Activated CD8-positive, alpha-beta T cell treated with anti-CD3 and anti-CD28 coated beads for 36 hours (primary cell): ENCODE results near the gene BPIFB1. TPM values are rescaled to one million over a fixed set of nuclear protein-coding genes. Genes with fewer than 3 reads are reported as not detected.

Source experiments
- ATAC-seq: fragments of 200-7000 bp; cut with Tn5 transposase; one replicate; pipeline ENCODE4 v1.10.0; 2021; ENCODE audit warnings: mild to moderate bottlenecking, moderate library complexity
- CTCF ChIA-PET: fragments of 350-600 bp; sonication (Branson Sonifier 250); formaldehyde crosslinking; loops from one replicate; lab custom pipeline; 2021; ENCODE audit warnings: antibody characterized with exemption; lab: Charles Lee
- POLR2A ChIA-PET: fragments of 350-600 bp; sonication (Branson Sonifier 250); formaldehyde crosslinking; loops from one replicate; lab custom pipeline; 2021; ENCODE audit warnings: antibody characterized with exemption; lab: Charles Lee
- DNase-seq: peaks from one replicate; pipeline ENCODE4 v3.0.0-alpha.2; 2020
- H3K27ac Mint-ChIP-seq: one replicate; pipeline ENCODE4 v1.8.0; 2021; ENCODE audit warnings: mild to moderate bottlenecking, mixed read lengths
- H3K27me3 Mint-ChIP-seq: one replicate; pipeline ENCODE4 v1.8.0; 2021; ENCODE audit warnings: mixed read lengths
- H3K36me3 Mint-ChIP-seq: one replicate; pipeline ENCODE4 v1.8.0; 2021; ENCODE audit warnings: low read depth, mixed read lengths
- H3K4me1 Mint-ChIP-seq: one replicate; pipeline ENCODE4 v1.8.0; 2021; ENCODE audit warnings: low read depth, mixed read lengths
- H3K4me3 Mint-ChIP-seq: one replicate; pipeline ENCODE4 v1.8.0; 2021; ENCODE audit warnings: mild to moderate bottlenecking, moderate library complexity, mixed read lengths
- H3K9me3 Mint-ChIP-seq: one replicate; pipeline ENCODE4 v1.8.0; 2021; ENCODE audit warnings: mixed read lengths
- CTCF ChIP-seq: fragments of 200-600 bp; IDR thresholded peaks from one replicate; pipeline ENCODE4 v1.8.0; 2022; ENCODE audit warnings: antibody characterized with exemption, mild to moderate bottlenecking
- intact Hi-C: fragments of 100-400 bp; cut with micrococcal nuclease; formaldehyde crosslinking; loops from one replicate; pipeline ENCODE4 v1.10.0; 2022
- total RNA-seq, 2 experiments: library from RNA; stranded (reverse); gene quantifications; one replicate each; pipeline ENCODE4 v1.2.3, GENCODE V29; 2021

BPIFB1 gene
- total RNA-seq, 2 experiments from 2014 or later: not detected

DNA sequence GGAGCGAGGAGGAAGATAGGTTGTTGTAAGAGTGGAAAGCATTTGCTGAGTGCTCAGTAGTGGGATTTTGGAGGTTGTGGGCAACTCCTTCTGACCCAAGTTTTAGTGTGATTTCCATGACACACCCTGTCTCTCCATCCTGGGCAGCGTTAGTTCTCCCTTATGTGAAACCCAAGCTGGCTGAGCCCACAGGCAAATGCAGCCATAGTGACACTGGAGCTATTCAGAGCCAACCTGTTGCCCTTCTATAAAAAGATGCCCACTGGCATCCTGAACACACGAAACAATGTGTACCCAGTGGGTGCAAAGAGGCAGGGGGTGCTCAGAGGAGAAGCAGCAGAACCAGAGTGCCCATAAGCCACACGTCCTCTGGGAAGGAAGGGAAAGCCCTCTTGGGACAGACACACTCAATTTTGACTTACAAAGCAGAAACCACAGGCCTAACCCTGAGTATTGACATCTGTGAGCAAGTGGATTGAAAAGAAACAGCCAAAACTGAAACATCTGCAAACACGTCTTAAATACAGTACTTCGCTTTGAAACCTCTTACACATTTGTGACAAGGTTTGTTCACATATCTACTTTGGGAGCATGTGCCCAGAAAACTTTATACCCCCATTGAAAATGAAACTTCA is 54.6 kb downstream of the BPIFB1 start:
- peaks cover 2% of the 10 kb centered on the region for H3K27me3 Mint-ChIP-seq
- no peak for TF ChIP-seq CTCF
- H3K36me3 Mint-ChIP-seq: no peaks in the 10 kb centered on the region
- no peak for ATAC-seq
- H3K27ac Mint-ChIP-seq: no peak overlapping the region
- ChIA-PET CTCF (no interaction called here), POLR2A (no interaction called here)
- H3K4me1 Mint-ChIP-seq: no peaks in the 10 kb centered on the region
- no peaks in the 10 kb centered on the region for H3K9me3 Mint-ChIP-seq
- H3K4me3 Mint-ChIP-seq: no peak overlapping the region
- no peak for DNase-seq
- intact Hi-C loops: no loop called here

DNA sequence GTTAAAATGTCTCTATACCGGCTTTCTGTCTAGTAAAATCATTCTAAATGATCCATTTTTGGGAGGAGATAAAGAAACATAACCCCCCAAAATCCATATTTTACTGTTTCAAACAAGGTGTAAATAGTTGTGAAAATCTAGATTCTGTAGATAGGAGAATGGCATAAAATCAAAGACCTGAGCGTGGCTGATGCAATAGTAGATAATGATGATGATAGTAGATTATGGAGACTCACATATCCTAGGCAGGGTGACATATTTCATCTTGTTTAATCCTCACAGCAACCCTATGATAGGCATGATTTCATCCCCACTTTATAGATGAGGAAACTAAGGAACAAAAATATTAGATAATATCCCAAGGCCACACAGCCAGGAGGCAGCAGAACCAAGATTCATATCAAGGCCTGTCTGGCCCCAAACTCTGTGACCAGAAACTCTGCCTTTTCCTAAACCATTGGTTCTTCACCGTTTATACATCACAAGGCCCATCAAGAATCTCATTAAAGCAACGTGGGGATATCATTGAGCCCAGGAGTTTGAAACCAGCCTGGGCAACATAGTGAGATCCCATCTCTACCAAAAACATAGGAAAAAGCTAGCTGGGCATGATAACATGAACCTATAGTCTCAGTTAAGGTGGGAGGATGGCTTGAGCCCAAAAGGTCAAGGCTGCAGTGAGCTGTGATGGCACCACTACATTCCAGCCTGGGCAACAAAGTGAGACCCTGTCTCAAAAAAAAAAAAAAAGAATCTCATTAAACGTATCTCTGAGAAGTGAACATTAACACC is 55.6 kb downstream of the BPIFB1 start:
- ChIA-PET CTCF (no interaction called here), POLR2A (no interaction called here)
- no peak for DNase-seq
- no peak overlapping the region for H3K27ac Mint-ChIP-seq
- H3K9me3 Mint-ChIP-seq: no peaks in the 10 kb centered on the region
- no peak for TF ChIP-seq CTCF
- intact Hi-C loops: no loop called here
- H3K36me3 Mint-ChIP-seq: no peaks in the 10 kb centered on the region
- H3K27me3 Mint-ChIP-seq: peaks cover 2% of the 10 kb centered on the region
- no peaks in the 10 kb centered on the region for H3K4me1 Mint-ChIP-seq
- H3K4me3 Mint-ChIP-seq: no peak overlapping the region
- ATAC-seq: no peak

DNA sequence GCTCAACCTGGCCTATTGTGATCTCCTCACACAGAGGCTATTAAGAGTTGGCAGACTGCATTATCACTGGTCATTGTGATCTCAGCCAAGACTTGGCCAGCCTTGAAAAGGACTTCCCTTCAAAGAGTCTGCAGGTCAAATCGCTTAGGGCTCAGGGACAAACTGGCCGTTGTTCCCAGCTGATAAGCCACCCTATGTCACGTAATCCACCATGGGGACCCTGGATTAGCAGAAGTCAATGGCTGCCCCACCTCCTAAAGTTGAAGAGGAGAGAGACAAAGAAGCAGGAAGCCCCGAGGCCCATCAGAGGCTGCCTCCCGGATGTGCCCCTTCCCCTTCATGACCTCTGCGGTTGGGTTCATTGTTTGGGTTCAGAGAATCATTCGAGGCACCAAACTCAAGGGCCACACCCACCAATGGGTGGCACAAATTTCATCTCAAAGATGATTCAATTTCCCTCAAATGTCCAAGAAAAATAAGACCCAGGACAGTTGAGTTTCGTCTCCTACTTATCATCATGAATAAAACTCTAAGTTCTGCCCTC is 56.6 kb downstream of the BPIFB1 start:
- H3K27ac Mint-ChIP-seq: no peak overlapping the region
- H3K4me1 Mint-ChIP-seq: no peaks in the 10 kb centered on the region
- ATAC-seq (no peak), DNase-seq (no peak)
- POLR2A ChIA-PET: no interaction called here
- no peak for TF ChIP-seq CTCF
- H3K4me3 Mint-ChIP-seq: no peak overlapping the region
- H3K27me3 Mint-ChIP-seq: peaks cover 2% of the 10 kb centered on the region
- H3K9me3 Mint-ChIP-seq: no peaks in the 10 kb centered on the region
- CTCF ChIA-PET: no interaction called here
- no peaks in the 10 kb centered on the region for H3K36me3 Mint-ChIP-seq
- intact Hi-C loops: no loop called here

- Mint-ChIP-seq H3K9me3 (no peaks in the 10 kb centered on the region), H3K27ac (no peak overlapping the region), H3K4me3 (no peak overlapping the region), H3K36me3 (no peaks in the 10 kb centered on the region), H3K27me3 (no peaks in the 10 kb centered on the region), H3K4me1 (no peaks in the 10 kb centered on the region)
- no peak for ATAC-seq
- DNase-seq: no peak
- no peak for TF ChIP-seq CTCF
- POLR2A ChIA-PET: no interaction called here
- intact Hi-C loops: no loop called here
- CTCF ChIA-PET: no interaction called here
Measured at GRCh38 chr20:33343521-33343920, 60.5 kb downstream of the BPIFB1 start.

- Mint-ChIP-seq H3K9me3 (no peaks in the 10 kb centered on the region), H3K4me1 (no peaks in the 10 kb centered on the region), H3K36me3 (no peaks in the 10 kb centered on the region), H3K4me3 (no peak overlapping the region), H3K27ac (no peak overlapping the region), H3K27me3 (no peaks in the 10 kb centered on the region)
- ChIA-PET CTCF (interaction anchor here (0.6 kb wide), 1 partner anchor 16 kb away, joined by 3 read pairs; no protein-coding TSS in a partner anchor), POLR2A (interaction anchor here (0.7 kb wide), 1 partner anchor 93 kb away, joined by 3 read pairs; no protein-coding TSS in a partner anchor)
- intact Hi-C loops: no loop called here
- ATAC-seq (no peak), DNase-seq (no peak)
- TF ChIP-seq CTCF: no peak
Measured at GRCh38 chr20:33345342-33345741, 62.3 kb downstream of the BPIFB1 start.
